GM18873 (cell line): ENCODE data around the gene CD300H.
"Not testable (repeated sequence)": the region's sequence is repeated elsewhere in the genome, so short reads cannot be mapped to it uniquely, and the experiment has no call there.

Experiments
- ATAC-seq: cut with Tn5 transposase; IDR thresholded peaks from one replicate; pipeline ENCODE4 v1.9.1; 2021; ENCODE audit warnings: mild to moderate bottlenecking, moderate library complexity, moderate number of reproducible peaks; ENCODE audit not compliant: unreplicated experiment, low FRiP score

CD300H gene

DNA sequence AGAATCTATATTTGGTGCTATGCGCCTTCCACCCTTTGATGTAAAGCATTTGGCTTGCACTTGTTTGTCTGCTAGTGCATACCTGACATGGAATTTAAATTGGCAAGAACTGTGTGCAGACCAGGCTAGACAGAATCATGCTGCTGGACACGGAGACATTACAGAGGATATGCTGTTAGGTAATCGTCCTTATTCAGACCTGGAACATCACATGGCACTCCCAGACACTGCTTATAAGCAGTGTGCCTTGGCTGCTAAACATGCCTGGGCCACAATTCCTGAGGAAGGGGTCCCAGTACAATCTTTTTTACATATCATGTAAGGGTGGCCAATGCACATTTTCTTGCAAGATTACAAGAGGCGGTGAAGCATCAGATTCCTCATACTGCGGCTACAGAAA, 18.4 kb upstream of the CD300H start:
- ATAC-seq, result no peak

DNA sequence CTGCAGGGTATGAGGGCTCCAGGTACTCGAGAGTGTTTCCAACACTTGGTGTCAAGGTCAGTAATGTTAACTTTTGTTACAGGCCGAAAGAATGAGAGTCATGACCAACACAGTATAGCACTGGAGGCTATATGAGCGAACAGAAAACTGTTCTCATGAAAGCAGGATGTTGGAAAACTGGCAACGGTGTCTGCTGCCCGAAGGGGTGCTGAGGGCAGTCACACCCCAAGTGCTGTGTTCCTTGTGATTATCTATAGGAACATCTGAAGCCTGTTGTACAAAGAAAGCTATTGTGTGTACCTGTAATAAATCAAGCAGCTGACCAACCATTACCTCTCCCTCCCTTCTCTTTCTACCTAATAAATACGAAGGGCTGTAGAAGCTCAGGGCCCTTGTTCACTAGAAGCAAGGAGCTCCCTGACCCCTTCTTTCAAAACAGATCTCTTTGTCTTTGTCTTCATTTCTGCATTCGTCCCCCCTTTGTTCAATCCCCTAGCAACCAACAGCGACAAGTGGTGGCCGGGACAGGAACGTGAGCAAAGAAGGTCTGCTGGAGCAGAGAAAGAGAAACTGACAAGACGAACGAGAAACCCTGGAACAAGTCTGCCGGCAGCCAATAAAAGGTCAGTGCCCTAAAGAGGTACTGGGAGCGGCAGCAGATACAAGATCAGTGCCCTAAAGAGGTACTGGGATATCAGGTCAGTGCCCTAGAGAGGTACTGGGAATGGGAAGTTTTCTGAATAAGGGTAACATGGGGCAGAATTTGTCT, 17.2 kb upstream of the CD300H start:
- ATAC-seq, result no peak

GRCh38 chr17:74582633-74583032, 15.3 kb upstream of the CD300H start:
- ATAC-seq, result no peak

GRCh38 chr17:74579900-74580299, 12.6 kb upstream of the CD300H start:
- no peak for ATAC-seq

- no peak for ATAC-seq
These were observed 11.7 kb upstream of the CD300H start for GRCh38 chr17:74578979-74579378.

GRCh38 chr17:74574489-74575142, 7.3 kb upstream of the CD300H start:
- no peak for ATAC-seq

DNA sequence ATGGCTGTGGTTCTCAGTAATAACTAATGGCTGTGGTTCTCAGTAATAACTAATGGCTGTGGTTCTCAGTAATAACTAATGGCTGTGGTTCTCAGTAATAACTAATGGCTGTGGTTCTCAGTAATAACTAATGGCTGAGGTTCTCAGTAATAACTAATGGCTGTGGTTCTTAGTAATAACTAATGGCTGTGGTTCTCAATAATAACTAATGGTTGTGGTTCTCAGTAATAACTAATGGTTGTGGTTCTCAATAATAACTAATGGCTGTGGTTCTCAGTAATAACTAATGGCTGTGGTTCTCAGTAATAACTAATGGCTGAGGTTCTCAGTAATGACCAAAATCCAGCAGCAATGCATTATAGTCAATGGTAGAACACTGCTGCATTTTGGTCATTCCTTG, 6.3 kb upstream of the CD300H start:
- not testable (repeated sequence) for ATAC-seq

DNA sequence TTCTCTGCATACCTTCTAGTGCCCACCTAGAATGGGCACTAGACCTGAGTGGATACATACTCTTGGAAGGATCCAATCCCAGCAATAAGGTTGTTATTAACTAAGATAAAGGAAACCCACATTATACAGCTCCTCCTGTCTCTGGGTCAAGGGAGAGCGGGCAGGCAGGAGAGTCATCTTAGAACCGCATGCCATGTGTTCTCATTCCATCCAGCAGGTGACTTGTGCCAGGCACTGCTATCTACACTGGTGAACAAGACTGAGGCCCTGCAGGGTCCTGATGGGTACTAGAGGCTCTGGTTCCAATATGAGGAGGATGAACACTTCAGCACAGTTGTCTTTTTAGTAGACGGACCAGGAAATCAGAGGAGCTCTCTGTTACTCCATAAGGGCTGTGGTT, 5.9 kb upstream of the CD300H start:
- no peak for ATAC-seq

DNA sequence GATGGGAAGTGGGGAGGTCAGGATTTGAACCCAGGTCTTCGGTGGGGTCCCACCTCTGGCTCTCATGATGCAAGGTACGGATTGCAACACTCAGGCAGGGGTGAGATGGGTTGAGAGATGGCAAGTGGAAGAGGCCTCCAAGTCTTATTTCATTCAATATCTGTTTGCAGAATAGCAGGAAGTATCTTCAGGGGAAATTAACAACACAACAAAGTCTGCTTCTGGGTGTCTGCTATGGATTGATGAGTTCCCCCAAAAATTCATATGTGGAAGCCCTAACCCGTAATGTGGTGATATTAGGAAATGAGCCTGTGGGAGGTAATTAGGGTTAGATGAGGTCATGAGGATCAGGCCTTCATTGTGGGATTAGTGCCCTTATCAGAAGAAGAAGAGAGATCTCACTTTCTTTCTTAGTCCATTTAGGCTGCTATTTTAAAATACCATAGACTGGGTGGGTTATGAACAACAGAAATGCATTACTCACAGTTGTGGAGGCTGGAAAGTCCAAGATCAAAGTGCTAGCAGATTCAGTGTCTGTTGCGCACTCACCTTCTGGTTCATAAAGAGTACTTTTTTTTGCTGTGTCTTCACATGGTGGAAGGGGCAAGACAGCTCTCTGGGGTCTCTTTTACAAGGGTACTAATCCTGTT, 4.4 kb upstream of the CD300H start:
- ATAC-seq, result no peak

- ATAC-seq, result no peak
These were observed 2.0 kb upstream of the CD300H start for GRCh38 chr17:74569020-74570003.

GRCh38 chr17:74568106-74568873, 981 bp upstream of the CD300H start:
- no peak for ATAC-seq

DNA sequence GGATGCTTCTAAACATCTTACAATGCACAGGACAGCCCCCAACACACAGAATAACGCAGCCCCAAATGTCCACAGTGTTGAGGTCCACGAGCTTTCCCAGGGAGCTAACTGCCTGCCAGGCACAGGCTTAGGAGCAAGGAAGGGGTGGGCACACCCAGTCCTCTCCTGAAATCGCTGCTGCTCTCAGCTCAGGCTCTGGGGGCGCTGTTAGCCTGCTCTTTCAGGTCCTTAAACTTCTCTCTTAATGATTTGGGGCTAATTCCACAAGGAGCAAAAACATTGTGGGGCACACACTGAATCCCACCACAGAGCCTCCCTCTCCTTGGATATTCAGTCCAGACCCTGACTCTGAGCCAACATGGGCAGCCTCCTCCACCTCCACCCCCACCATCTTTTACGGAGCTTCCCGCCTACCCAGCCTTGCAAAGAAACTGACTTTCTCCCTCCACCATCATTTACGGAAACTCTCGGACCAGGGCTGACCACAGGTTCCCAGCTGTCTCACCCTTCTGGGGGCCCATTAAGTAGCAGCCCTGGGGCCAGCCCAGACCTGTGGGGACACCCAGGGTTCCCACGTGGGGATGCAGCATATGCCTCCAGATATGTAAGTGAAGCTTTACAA, 1.1 kb downstream of the CD300H start:
- ATAC-seq, result no peak

DNA sequence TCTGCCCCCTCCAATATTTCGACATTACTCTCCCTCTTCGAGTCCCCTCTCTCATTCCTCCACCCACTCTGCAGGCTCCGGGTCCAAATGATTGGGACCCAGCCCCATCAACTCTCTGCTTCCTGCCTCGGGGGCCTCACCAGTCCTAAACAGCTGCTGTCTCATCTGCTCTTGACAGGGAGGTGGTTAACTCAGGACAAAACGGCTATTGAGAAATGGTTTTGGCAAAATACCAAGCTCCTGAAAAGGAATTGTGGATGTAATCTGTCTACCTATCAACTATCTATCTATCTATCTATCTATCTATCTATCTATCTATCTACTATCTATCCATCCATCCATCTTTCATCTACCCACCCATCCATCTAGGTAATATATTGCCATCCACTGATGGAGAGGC, 2.2 kb downstream of the CD300H start:
- no peak for ATAC-seq

DNA sequence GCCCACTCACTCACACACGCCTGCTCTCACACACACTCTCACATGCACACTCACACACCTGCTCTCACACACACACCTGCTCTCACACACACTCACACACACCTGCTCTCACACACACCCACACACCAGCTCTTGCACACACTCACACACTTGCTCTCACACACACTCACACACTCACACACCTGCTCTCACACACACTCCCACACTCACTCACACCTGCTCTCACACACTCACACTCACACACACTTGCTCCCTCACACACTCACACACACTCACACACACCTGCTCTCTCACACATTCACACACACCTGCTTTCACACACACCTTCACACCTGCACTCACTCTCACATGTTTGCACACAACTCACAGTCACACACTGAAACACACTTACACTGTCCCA, 4.0 kb downstream of the CD300H start:
- ATAC-seq, result no peak

DNA sequence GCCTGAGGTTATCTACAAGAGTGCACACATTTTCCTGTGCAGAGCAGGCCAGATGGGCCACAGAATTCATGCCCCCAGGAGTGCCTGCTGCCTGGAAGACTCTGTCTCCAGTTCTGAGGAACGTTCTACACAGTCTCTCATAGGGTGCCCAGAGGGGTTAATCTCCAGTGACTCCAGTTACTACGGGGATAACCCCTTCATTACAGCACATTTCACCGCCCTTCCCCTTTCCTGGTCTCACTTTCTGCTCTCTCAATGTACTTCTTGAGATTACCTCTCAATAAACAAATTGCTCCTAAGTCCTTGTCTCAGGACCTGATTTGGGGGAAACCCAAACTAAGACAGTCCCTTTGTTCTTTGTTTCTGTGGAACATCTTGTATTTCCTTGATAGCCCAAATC, 5.7 kb downstream of the CD300H start:
- no peak for ATAC-seq

DNA sequence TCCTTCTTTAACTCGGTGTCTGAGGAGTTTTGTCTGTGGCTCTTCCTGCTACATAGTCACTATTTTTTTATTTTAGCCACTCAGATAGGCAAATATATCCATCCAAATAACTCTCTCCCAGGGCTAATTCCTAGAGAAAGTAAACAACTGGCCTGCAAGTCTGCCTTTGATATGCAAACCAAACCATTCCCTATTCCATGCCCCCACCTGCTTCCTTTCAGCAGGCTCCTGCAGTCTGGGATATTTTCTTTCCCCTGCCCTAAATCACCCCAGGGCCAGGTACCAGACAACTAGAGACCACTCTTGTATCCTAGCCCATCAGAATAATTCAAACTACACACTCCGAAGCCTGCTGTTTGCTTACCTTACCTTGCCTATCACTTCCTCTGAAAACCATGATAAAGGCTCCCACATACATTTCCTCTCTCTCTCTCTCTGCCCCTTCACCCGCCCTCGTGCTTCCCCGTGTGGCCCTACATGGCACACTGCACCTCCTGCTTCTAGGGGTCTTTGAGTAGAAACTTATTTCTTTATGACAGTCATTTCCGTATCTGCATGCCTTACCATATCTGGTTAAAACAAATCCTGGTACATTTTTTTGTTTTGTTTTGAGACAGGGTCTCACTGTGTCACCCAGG, 8.3 kb downstream of the CD300H start:
- ATAC-seq, result no peak

DNA sequence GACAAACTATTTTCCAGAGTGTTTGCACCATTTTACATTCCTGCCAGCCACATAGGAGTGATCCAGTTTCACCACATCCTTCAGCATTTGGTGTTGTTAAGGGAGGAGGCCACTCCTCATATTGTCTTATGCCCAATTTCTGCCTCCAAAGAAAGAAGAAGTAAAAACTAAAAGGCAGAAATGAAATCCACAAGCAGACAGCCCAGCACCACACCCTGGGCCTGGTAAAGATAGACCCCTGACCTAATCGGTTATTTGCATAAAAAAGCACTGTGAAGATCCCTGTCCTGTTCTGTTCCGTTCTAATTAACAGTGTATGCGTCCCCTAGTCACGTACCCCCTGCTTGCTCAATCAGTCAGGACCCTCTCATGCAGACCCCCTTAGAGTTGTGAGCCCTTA, 8.9 kb downstream of the CD300H start:
- not testable (repeated sequence) for ATAC-seq

DNA sequence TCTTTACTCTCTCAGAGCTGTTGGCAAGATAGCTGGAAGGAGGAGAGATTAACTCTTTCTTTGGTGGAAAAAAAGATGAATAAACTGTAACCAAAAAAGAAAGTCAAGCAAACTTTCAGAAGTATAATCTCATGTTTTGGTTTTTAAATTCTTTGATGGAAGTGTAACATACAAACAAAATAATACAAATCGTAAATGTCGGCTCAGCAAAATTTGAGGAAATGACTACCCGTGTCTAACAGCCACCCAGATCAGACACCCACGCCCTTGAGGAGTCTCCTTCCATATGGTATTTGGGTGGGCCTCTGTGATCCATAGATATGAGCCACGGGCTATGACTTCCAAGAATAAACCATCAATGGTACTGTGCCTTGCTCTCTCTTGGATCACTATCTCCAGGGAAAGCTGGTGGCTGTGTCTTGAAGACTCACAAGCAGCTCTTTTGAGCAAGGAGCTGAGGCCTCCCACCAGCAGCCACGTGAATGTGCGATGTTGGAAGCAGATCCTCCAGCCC, 11.8 kb downstream of the CD300H start:
- ATAC-seq, result no peak

GRCh38 chr17:74554909-74555308, 12.4 kb downstream of the CD300H start:
- ATAC-seq, result no peak
